ENCODE results near the gene PFKFB1. TPM values are rescaled to one million over a fixed set of nuclear protein-coding genes. Genes with fewer than 3 reads are reported as not detected.

PFKFB1 gene
- total RNA-seq, 1 experiment from 2014 or later, result 0.31 TPM

DNA sequence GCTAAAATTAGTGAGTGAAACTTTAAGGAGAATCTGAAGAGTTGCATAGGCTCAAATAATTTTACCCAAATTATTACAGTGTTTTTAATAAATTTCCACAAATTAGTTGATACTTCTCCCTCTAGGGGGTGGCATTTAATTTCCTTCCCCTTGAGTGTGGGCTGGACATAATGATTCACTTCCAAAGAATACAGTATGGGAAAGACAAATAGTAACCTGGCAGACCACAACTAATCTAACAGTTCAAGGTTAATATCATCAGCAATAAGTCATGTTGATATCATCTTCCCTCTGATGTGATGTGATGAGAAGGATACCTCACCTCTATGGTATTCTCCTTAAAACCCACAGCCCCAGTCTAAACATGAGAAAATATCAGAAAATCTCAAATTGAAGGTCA is 15.5 kb downstream of the PFKFB1 start:
- Mint-ChIP-seq H3K4me1 (ENCODE audit: low read depth, unreplicated experiment) (no peaks in the 10 kb centered on the region), H3K27me3 (ENCODE audit: unreplicated experiment) (no peaks in the 10 kb centered on the region), H3K9me3 (ENCODE audit: low read depth, unreplicated experiment) (no peaks in the 10 kb centered on the region), H3K36me3 (ENCODE audit: insufficient read depth, unreplicated experiment) (no peaks in the 10 kb centered on the region), H3K27ac (ENCODE audit: unreplicated experiment) (no peak overlapping the region), H3K4me3 (ENCODE audit: low read depth, unreplicated experiment) (no peak overlapping the region)
- intact Hi-C loops (cut with micrococcal nuclease; ENCODE audit: unreplicated experiment), result no loop called here
- BruUV-seq (replicated peaks), result no TSS peak
- TF ChIP-seq, protein P1, sequence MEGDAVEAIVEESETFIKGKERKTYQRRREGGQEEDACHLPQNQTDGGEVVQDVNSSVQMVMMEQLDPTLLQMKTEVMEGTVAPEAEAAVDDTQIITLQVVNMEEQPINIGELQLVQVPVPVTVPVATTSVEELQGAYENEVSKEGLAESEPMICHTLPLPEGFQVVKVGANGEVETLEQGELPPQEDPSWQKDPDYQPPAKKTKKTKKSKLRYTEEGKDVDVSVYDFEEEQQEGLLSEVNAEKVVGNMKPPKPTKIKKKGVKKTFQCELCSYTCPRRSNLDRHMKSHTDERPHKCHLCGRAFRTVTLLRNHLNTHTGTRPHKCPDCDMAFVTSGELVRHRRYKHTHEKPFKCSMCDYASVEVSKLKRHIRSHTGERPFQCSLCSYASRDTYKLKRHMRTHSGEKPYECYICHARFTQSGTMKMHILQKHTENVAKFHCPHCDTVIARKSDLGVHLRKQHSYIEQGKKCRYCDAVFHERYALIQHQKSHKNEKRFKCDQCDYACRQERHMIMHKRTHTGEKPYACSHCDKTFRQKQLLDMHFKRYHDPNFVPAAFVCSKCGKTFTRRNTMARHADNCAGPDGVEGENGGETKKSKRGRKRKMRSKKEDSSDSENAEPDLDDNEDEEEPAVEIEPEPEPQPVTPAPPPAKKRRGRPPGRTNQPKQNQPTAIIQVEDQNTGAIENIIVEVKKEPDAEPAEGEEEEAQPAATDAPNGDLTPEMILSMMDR (IDR thresholded peaks at IDR 0.05; ENCODE audit: unreplicated experiment), result no peak
- DNase-seq, result no peak
- CTCF ChIA-PET, result no interaction called here

DNA sequence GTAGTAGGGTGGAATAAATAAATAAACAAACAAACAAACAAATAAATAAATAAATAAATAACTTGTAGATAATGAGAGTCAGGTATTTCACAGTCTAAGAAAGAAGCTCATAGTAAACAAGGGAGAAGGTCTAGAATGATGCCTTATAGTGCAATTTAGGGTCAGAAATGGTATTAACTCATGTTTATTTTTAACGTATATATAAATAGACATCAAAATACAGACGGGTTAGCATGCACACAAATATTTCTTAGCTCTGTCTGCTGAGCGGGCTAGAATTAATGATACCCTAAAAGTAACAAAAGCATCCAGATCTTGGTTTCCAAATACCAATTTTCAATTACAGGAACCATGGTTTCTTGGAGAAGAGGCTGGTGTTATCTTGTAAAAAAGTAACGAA is 16.6 kb downstream of the PFKFB1 start:
- H3K27me3 Mint-ChIP-seq (ENCODE audit: unreplicated experiment), result no peaks in the 10 kb centered on the region
- peaks cover 2% of the 10 kb centered on the region for H3K9me3 Mint-ChIP-seq (ENCODE audit: low read depth, unreplicated experiment)
- H3K4me1 Mint-ChIP-seq (ENCODE audit: low read depth, unreplicated experiment), result no peaks in the 10 kb centered on the region
- H3K27ac Mint-ChIP-seq (ENCODE audit: unreplicated experiment), result no peak overlapping the region
- TF ChIP-seq, protein P1 (IDR thresholded peaks at IDR 0.05; ENCODE audit: unreplicated experiment), result no peak
- intact Hi-C loops (cut with micrococcal nuclease; ENCODE audit: unreplicated experiment), result no loop called here
- no peak overlapping the region for H3K4me3 Mint-ChIP-seq (ENCODE audit: low read depth, unreplicated experiment)
- no peaks in the 10 kb centered on the region for H3K36me3 Mint-ChIP-seq (ENCODE audit: insufficient read depth, unreplicated experiment)
- CTCF ChIA-PET, result no interaction called here
- BruUV-seq (replicated peaks), result no TSS peak
- DNase-seq, result no peak

DNA sequence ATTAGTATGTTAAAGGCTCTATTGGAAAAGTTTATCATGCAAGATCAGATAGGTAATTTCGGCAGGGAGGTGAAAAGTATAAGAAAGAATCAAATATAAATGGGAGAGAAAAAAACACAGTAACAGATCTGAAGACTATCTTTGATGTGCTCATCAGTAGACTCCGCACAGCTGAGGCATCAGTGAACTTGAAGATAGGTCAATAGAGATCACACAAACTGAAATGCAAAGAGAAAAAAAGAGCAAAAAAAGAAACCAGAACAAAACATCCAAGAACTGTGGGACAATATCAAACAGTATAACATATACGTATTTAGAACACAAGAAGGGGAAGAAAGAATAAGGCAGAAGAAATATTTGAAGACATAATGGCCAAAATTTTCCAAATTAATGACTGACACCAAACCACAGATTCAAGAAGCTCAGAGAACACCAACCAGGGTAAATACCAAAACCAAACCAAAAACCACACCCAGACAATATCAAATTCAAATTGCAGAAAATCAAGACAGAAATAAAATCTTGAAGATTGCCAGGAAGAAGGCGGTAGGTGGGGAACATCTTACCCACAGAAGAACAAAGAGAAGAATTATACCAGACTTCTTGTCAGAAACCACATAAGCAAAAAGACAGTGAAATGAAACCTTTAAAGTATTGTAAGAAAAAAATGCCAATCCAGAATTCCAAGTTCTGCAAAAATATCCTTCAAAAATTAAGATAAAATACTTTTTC is 29.1 kb downstream of the PFKFB1 start:
- no TSS peak for BruUV-seq (replicated peaks)
- Mint-ChIP-seq H3K27me3 (ENCODE audit: unreplicated experiment) (peaks cover 12% of the 10 kb centered on the region), H3K9me3 (ENCODE audit: low read depth, unreplicated experiment) (peaks cover 3% of the 10 kb centered on the region), H3K4me1 (ENCODE audit: low read depth, unreplicated experiment) (no peaks in the 10 kb centered on the region), H3K27ac (ENCODE audit: unreplicated experiment) (no peak overlapping the region), H3K4me3 (ENCODE audit: low read depth, unreplicated experiment) (no peak overlapping the region), H3K36me3 (ENCODE audit: insufficient read depth, unreplicated experiment) (no peaks in the 10 kb centered on the region)
- intact Hi-C loops (cut with micrococcal nuclease; ENCODE audit: unreplicated experiment), result no loop called here
- DNase-seq, result no peak
- TF ChIP-seq, protein P1 (IDR thresholded peaks at IDR 0.05; ENCODE audit: unreplicated experiment), result no peak
- CTCF ChIA-PET, result no interaction called here

DNA sequence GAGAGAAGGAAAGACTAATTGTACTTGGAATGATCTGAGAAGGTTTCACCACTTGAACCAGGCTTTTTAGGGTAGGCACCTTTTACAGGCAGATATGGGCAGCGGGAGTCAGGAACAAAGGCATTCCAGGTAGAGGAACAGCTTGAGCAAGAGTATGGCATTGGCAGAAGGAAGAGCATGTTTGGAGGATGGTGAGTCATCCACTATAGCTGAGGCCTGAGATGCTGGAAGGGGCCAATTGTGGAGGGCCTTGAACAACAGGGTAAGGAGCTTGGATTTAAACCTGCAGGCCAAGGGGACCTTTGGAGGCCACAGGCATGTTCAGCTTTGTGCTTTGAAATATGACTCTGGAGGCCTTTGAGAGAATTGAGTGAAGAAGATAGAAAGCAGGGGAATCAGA is 32.2 kb downstream of the PFKFB1 start:
- H3K27ac Mint-ChIP-seq (ENCODE audit: unreplicated experiment), result no peak overlapping the region
- TF ChIP-seq, protein P1 (IDR thresholded peaks at IDR 0.05; ENCODE audit: unreplicated experiment), result no peak
- H3K36me3 Mint-ChIP-seq (ENCODE audit: insufficient read depth, unreplicated experiment), result no peaks in the 10 kb centered on the region
- H3K27me3 Mint-ChIP-seq (ENCODE audit: unreplicated experiment), result peaks cover 22% of the 10 kb centered on the region
- no peak for DNase-seq
- H3K4me1 Mint-ChIP-seq (ENCODE audit: low read depth, unreplicated experiment), result no peaks in the 10 kb centered on the region
- BruUV-seq (replicated peaks), result no TSS peak
- peaks cover 7% of the 10 kb centered on the region for H3K9me3 Mint-ChIP-seq (ENCODE audit: low read depth, unreplicated experiment)
- intact Hi-C loops (cut with micrococcal nuclease; ENCODE audit: unreplicated experiment), result no loop called here
- CTCF ChIA-PET, result no interaction called here
- no peak overlapping the region for H3K4me3 Mint-ChIP-seq (ENCODE audit: low read depth, unreplicated experiment)

All from Calu3 (cell line).